ENCODE measurements around the gene RGS12.

DNA sequence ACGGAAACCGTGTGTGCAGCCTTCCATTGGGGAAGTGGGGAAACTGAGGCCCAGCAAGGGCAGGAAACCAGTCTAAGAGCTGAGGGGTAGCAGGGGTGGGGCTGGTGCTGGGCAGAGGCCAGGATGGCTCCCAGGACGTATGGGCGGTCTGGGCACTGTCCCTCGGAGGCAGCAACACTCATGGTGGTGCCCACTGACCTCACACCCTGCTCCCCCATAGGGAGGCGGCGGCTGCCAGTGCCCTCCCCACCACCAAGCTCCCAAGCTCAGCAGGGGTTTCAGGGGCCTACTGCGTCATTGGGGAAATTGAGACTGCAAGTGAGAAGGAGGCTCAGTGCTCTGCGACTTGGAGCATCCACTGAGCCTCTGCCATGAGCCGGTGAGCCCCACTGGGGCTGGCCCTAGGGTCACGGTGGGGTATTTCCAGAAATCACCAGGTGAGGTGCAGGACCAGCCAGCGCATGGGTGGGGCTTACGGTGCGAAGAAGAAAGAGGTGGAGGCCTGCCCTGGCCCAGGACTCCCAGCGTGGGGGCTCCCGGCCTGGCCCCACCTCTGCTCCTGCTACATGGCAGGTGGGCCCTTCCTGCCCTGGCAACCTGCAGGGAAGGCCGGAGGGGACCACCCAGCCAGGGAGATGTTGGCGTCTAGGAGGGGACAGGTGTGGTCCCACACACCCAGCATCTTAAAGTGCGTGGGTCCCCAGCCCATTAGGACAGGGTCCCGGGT lies 42.9 kb upstream of the RGS12 start:
- TF ChIP-seq, protein P1, sequence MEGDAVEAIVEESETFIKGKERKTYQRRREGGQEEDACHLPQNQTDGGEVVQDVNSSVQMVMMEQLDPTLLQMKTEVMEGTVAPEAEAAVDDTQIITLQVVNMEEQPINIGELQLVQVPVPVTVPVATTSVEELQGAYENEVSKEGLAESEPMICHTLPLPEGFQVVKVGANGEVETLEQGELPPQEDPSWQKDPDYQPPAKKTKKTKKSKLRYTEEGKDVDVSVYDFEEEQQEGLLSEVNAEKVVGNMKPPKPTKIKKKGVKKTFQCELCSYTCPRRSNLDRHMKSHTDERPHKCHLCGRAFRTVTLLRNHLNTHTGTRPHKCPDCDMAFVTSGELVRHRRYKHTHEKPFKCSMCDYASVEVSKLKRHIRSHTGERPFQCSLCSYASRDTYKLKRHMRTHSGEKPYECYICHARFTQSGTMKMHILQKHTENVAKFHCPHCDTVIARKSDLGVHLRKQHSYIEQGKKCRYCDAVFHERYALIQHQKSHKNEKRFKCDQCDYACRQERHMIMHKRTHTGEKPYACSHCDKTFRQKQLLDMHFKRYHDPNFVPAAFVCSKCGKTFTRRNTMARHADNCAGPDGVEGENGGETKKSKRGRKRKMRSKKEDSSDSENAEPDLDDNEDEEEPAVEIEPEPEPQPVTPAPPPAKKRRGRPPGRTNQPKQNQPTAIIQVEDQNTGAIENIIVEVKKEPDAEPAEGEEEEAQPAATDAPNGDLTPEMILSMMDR (IDR thresholded peaks at IDR 0.05): no peak
- TF ChIP-seq ZFX (IDR thresholded peaks at IDR 0.05; ENCODE audit: borderline replicate concordance): no peak
